ENCODE measurements around the gene NDUFAF7. TPM values are rescaled to one million over a fixed set of nuclear protein-coding genes. Genes with fewer than 3 reads are reported as not detected.

Gene NDUFAF7
- total RNA-seq, 2 experiments from 2014 or later = 19.7 to 20.0 TPM

- H3K27ac Mint-ChIP-seq = no peak overlapping the region
- no peak for ATAC-seq
- peaks cover 58% of the 10 kb centered on the region for H3K36me3 Mint-ChIP-seq (ENCODE audit: low read depth)
- ChIA-PET POLR2A (no interaction called here), CTCF (interaction anchor here (1.2 kb wide), 1 partner anchor 626 kb away, joined by 4 read pairs; no protein-coding TSS in a partner anchor)
- no peaks in the 10 kb centered on the region for H3K9me3 Mint-ChIP-seq (ENCODE audit: insufficient read depth)
- H3K27me3 Mint-ChIP-seq (ENCODE audit: low read depth) = no peaks in the 10 kb centered on the region
- H3K4me1 Mint-ChIP-seq (ENCODE audit: low read depth) = no peaks in the 10 kb centered on the region
- H3K4me3 Mint-ChIP-seq = no peak overlapping the region
- DNase-seq = no peak
Measured at GRCh38 chr2:37250869-37251740, 19.6 kb downstream of the NDUFAF7 start.

- DNase-seq = no peak
- Mint-ChIP-seq H3K27me3 (ENCODE audit: low read depth) (no peaks in the 10 kb centered on the region), H3K4me1 (ENCODE audit: low read depth) (no peaks in the 10 kb centered on the region), H3K9me3 (ENCODE audit: insufficient read depth) (no peaks in the 10 kb centered on the region), H3K4me3 (no peak overlapping the region), H3K27ac (no peak overlapping the region), H3K36me3 (ENCODE audit: low read depth) (peaks cover 29% of the 10 kb centered on the region)
- POLR2A ChIA-PET = no interaction called here
- no peak for ATAC-seq
- CTCF ChIA-PET = interaction anchor here (1.4 kb wide), 1 partner anchor 51 kb away, joined by 3 read pairs; no protein-coding TSS in a partner anchor
Measured at GRCh38 chr2:37262522-37262921, 31.1 kb downstream of the NDUFAF7 start.

GRCh38 chr2:37263839-37264238 is 32.4 kb downstream of the NDUFAF7 start:
- Mint-ChIP-seq H3K4me3 (no peak overlapping the region), H3K27me3 (ENCODE audit: low read depth) (no peaks in the 10 kb centered on the region), H3K27ac (no peak overlapping the region), H3K9me3 (ENCODE audit: insufficient read depth) (no peaks in the 10 kb centered on the region), H3K4me1 (ENCODE audit: low read depth) (no peaks in the 10 kb centered on the region), H3K36me3 (ENCODE audit: low read depth) (peaks cover 27% of the 10 kb centered on the region)
- ChIA-PET POLR2A (interaction anchor here (0.6 kb wide), 1 partner anchor 97 kb away, joined by 3 read pairs; no protein-coding TSS in a partner anchor), CTCF (interaction anchor here (1.4 kb wide), 1 partner anchor 95 kb away, joined by 3 read pairs; no protein-coding TSS in a partner anchor)
- no peak for ATAC-seq
- DNase-seq = no peak

- CTCF ChIA-PET = interaction anchor here (1.0 to 3.0 kb wide), 2 partner anchors 9 to 610 kb away, joined by 3 to 6 read pairs; no protein-coding TSS in a partner anchor
Measured at GRCh38 chr2:37267685-37268084, 36.2 kb downstream of the NDUFAF7 start.

GRCh38 chr2:37268111-37268510 is 36.7 kb downstream of the NDUFAF7 start:
- CTCF ChIA-PET = interaction anchor here (1.0 to 3.0 kb wide), 2 partner anchors 9 to 609 kb away, joined by 3 to 6 read pairs; no protein-coding TSS in a partner anchor
- DNase-seq = no peak

More at GRCh38 chr2:37267685-37268084, 36.2 kb downstream of the NDUFAF7 start:
- no peak for ATAC-seq
- Mint-ChIP-seq H3K27ac (no peak overlapping the region), H3K27me3 (ENCODE audit: low read depth) (no peaks in the 10 kb centered on the region), H3K36me3 (ENCODE audit: low read depth) (peaks cover 25% of the 10 kb centered on the region), H3K4me1 (ENCODE audit: low read depth) (no peaks in the 10 kb centered on the region), H3K9me3 (ENCODE audit: insufficient read depth) (no peaks in the 10 kb centered on the region), H3K4me3 (no peak overlapping the region)
- DNase-seq = no peak
- POLR2A ChIA-PET = no interaction called here

GRCh38 chr2:37271376-37272067 is 40.1 kb downstream of the NDUFAF7 start:
- POLR2A ChIA-PET = interaction anchor here (0.6 kb wide), 1 partner anchor 1238 kb away, joined by 5 read pairs; no protein-coding TSS in a partner anchor
- Mint-ChIP-seq H3K27me3 (ENCODE audit: low read depth) (no peaks in the 10 kb centered on the region), H3K9me3 (ENCODE audit: insufficient read depth) (no peaks in the 10 kb centered on the region), H3K4me1 (ENCODE audit: low read depth) (no peaks in the 10 kb centered on the region), H3K4me3 (no peak overlapping the region), H3K36me3 (ENCODE audit: low read depth) (peaks cover 26% of the 10 kb centered on the region), H3K27ac (no peak overlapping the region)
- DNase-seq = no peak
- CTCF ChIA-PET = no interaction called here
- no peak for ATAC-seq

More at GRCh38 chr2:37268111-37268510, 36.7 kb downstream of the NDUFAF7 start:
- Mint-ChIP-seq H3K27me3 (ENCODE audit: low read depth) (no peaks in the 10 kb centered on the region), H3K36me3 (ENCODE audit: low read depth) (peaks cover 25% of the 10 kb centered on the region), H3K4me1 (ENCODE audit: low read depth) (no peaks in the 10 kb centered on the region), H3K9me3 (ENCODE audit: insufficient read depth) (no peaks in the 10 kb centered on the region), H3K4me3 (no peak overlapping the region), H3K27ac (no peak overlapping the region)
- POLR2A ChIA-PET = no interaction called here
- no peak for ATAC-seq

- ChIA-PET POLR2A (no interaction called here), CTCF (no interaction called here)
Measured at GRCh38 chr2:37274359-37274965, 43.0 kb downstream of the NDUFAF7 start.

GRCh38 chr2:37276291-37276690 is 44.8 kb downstream of the NDUFAF7 start:
- Mint-ChIP-seq H3K4me1 (ENCODE audit: low read depth) (no peaks in the 10 kb centered on the region), H3K27me3 (ENCODE audit: low read depth) (no peaks in the 10 kb centered on the region), H3K27ac (no peak overlapping the region), H3K36me3 (ENCODE audit: low read depth) (peaks cover 12% of the 10 kb centered on the region), H3K4me3 (no peak overlapping the region), H3K9me3 (ENCODE audit: insufficient read depth) (no peaks in the 10 kb centered on the region)
- ATAC-seq (no peak), DNase-seq (no peak)
- ChIA-PET POLR2A (no interaction called here), CTCF (interaction anchor here (1.0 kb wide), 1 partner anchor 9 kb away, joined by 3 read pairs; no protein-coding TSS in a partner anchor)

More at GRCh38 chr2:37274359-37274965, 43.0 kb downstream of the NDUFAF7 start:
- H3K36me3 Mint-ChIP-seq (ENCODE audit: low read depth) = peaks cover 15% of the 10 kb centered on the region
- H3K4me1 Mint-ChIP-seq (ENCODE audit: low read depth) = no peaks in the 10 kb centered on the region
- H3K9me3 Mint-ChIP-seq (ENCODE audit: insufficient read depth) = no peaks in the 10 kb centered on the region
- no peak overlapping the region for H3K27ac Mint-ChIP-seq
- ATAC-seq (no peak), DNase-seq (no peak)
- H3K27me3 Mint-ChIP-seq (ENCODE audit: low read depth) = no peaks in the 10 kb centered on the region
- no peak overlapping the region for H3K4me3 Mint-ChIP-seq

- no peak overlapping the region for H3K4me3 Mint-ChIP-seq
- H3K36me3 Mint-ChIP-seq (ENCODE audit: low read depth) = peaks cover 10% of the 10 kb centered on the region
- ATAC-seq (no peak), DNase-seq (no peak)
- no peak overlapping the region for H3K27ac Mint-ChIP-seq
- H3K4me1 Mint-ChIP-seq (ENCODE audit: low read depth) = no peaks in the 10 kb centered on the region
- no peaks in the 10 kb centered on the region for H3K27me3 Mint-ChIP-seq (ENCODE audit: low read depth)
- CTCF ChIA-PET = no interaction called here
- POLR2A ChIA-PET = no interaction called here
- no peaks in the 10 kb centered on the region for H3K9me3 Mint-ChIP-seq (ENCODE audit: insufficient read depth)
Measured at GRCh38 chr2:37281916-37282315, 50.5 kb downstream of the NDUFAF7 start.

- Mint-ChIP-seq H3K36me3 (ENCODE audit: low read depth) (peaks cover 14% of the 10 kb centered on the region), H3K9me3 (ENCODE audit: insufficient read depth) (no peaks in the 10 kb centered on the region), H3K4me3 (no peak overlapping the region), H3K27ac (no peak overlapping the region), H3K4me1 (ENCODE audit: low read depth) (no peaks in the 10 kb centered on the region), H3K27me3 (ENCODE audit: low read depth) (no peaks in the 10 kb centered on the region)
- ATAC-seq (no peak), DNase-seq (no peak)
- POLR2A ChIA-PET = no interaction called here
- CTCF ChIA-PET = no interaction called here
Measured at GRCh38 chr2:37282746-37283145, 51.3 kb downstream of the NDUFAF7 start.

- peaks cover 16% of the 10 kb centered on the region for H3K36me3 Mint-ChIP-seq (ENCODE audit: low read depth)
- CTCF ChIA-PET = no interaction called here
- POLR2A ChIA-PET = no interaction called here
- ATAC-seq = no peak
- no peak for DNase-seq
- H3K4me1 Mint-ChIP-seq (ENCODE audit: low read depth) = no peaks in the 10 kb centered on the region
- no peak overlapping the region for H3K27ac Mint-ChIP-seq
- H3K27me3 Mint-ChIP-seq (ENCODE audit: low read depth) = no peaks in the 10 kb centered on the region
- H3K4me3 Mint-ChIP-seq = no peak overlapping the region
- no peaks in the 10 kb centered on the region for H3K9me3 Mint-ChIP-seq (ENCODE audit: insufficient read depth)
Measured at GRCh38 chr2:37283207-37283606, 51.7 kb downstream of the NDUFAF7 start.

Measured in activated CD8-positive, alpha-beta T cell treated with anti-CD3 and anti-CD28 coated beads, Interleukin-2, amount 10 ng/mL, durations not matched to agents 7 days and 5 days (primary cell).